Measurements from ENCODE around the gene BCL2L1. TPM values are rescaled to one million over a fixed set of nuclear protein-coding genes. Genes with fewer than 3 reads are reported as not detected.

The BCL2L1 gene
- total RNA-seq, 1 donor from 2014 or later, result 52.9 TPM

DNA sequence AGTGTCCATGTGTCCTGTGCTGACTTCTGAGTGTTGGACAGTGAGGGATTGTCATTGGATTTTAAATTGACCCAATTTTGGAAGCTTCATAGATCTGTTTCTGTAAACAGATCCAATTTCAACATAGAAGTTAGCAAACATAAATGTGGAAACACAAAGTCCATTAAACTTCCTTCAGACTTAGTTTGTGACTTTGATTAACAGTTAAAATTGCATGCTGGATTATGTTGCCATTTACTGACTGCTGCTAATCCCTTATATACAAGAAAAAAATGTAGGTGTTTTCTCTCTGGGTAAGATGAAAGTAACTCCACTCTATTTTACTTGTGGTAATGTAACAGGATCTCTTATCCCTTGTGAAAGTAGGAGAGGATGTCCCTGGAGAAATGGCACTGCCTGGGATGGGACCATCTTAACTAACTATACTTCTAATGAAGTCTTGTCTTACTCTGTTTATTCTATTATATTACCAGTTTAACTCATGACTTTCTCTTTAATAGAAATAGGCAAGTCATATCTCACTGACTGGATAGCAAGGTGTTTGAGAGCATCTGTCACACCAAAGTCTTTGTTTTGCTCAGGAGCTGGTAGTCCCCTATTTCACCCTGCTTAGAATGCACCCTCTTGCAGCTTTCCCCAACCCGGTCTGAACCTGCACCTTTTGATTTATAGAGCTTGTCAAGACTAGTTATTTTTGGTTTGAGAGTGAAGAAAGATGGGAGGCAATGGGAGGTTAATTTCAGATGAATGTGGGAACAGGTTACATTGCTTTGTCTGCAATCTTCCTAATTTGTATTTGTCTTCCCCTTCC is 23.6 kb upstream of the BCL2L1 start:
- no peaks in the 10 kb centered on the region for H3K4me1 Mint-ChIP-seq (ENCODE audit: unreplicated experiment)
- no peaks in the 10 kb centered on the region for H3K36me3 Mint-ChIP-seq (ENCODE audit: low read depth, unreplicated experiment)
- no peak overlapping the region for H3K4me3 Mint-ChIP-seq (ENCODE audit: unreplicated experiment)
- H3K27ac Mint-ChIP-seq (ENCODE audit: unreplicated experiment), result no peak overlapping the region
- no peaks in the 10 kb centered on the region for H3K9me3 Mint-ChIP-seq (ENCODE audit: unreplicated experiment)
- no peak for DNase-seq (ENCODE audit: low spot score)
- TF ChIP-seq, protein P1, sequence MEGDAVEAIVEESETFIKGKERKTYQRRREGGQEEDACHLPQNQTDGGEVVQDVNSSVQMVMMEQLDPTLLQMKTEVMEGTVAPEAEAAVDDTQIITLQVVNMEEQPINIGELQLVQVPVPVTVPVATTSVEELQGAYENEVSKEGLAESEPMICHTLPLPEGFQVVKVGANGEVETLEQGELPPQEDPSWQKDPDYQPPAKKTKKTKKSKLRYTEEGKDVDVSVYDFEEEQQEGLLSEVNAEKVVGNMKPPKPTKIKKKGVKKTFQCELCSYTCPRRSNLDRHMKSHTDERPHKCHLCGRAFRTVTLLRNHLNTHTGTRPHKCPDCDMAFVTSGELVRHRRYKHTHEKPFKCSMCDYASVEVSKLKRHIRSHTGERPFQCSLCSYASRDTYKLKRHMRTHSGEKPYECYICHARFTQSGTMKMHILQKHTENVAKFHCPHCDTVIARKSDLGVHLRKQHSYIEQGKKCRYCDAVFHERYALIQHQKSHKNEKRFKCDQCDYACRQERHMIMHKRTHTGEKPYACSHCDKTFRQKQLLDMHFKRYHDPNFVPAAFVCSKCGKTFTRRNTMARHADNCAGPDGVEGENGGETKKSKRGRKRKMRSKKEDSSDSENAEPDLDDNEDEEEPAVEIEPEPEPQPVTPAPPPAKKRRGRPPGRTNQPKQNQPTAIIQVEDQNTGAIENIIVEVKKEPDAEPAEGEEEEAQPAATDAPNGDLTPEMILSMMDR (IDR thresholded peaks at IDR 0.05; ENCODE audit: unreplicated experiment), result no peak
- H3K27me3 Mint-ChIP-seq (ENCODE audit: unreplicated experiment), result peaks cover 1% of the 10 kb centered on the region

DNA sequence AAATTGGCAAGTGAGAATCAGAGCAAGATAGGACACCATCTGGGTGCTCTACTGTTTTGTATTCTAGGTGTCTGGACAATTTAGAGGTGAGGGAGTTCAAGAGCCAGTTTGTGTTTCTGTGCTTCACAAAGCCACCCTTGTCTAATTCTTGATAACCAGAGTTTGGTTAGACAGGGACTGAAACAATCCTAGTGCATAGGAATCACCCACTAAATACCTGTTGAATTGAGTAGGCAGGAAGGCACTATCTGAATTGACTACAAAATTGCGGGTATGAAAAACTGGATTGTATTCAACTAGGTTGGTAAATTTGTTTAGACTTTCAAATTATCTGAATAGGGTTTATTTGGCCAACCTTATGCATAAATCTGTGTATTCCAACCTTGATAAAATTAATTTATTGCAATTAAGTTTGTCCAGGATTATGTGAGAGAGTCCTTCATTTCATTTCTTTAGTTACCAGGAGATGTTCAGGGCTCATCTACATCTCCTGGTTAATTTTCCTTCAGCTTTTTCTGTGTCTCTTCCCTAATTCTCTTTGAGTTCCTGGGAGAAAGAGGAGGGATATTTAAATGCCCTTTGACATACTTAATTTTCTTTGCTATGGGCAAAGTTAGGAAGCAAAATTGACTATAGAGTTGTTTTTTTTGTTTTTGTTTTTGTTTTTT is 18.1 kb upstream of the BCL2L1 start:
- no peaks in the 10 kb centered on the region for H3K9me3 Mint-ChIP-seq (ENCODE audit: unreplicated experiment)
- H3K27ac Mint-ChIP-seq (ENCODE audit: unreplicated experiment), result no peak overlapping the region
- peaks cover 1% of the 10 kb centered on the region for H3K27me3 Mint-ChIP-seq (ENCODE audit: unreplicated experiment)
- no peaks in the 10 kb centered on the region for H3K36me3 Mint-ChIP-seq (ENCODE audit: low read depth, unreplicated experiment)
- H3K4me3 Mint-ChIP-seq (ENCODE audit: unreplicated experiment), result no peak overlapping the region
- DNase-seq (ENCODE audit: low spot score), result no peak
- TF ChIP-seq, protein P1 (IDR thresholded peaks at IDR 0.05; ENCODE audit: unreplicated experiment), result no peak
- no peaks in the 10 kb centered on the region for H3K4me1 Mint-ChIP-seq (ENCODE audit: unreplicated experiment)

- no peak for DNase-seq (ENCODE audit: low spot score)
- H3K27ac Mint-ChIP-seq (ENCODE audit: unreplicated experiment), result no peak overlapping the region
- peaks cover 1% of the 10 kb centered on the region for H3K27me3 Mint-ChIP-seq (ENCODE audit: unreplicated experiment)
- H3K9me3 Mint-ChIP-seq (ENCODE audit: unreplicated experiment), result no peaks in the 10 kb centered on the region
- TF ChIP-seq, protein P1 (IDR thresholded peaks at IDR 0.05; ENCODE audit: unreplicated experiment), result no peak
- H3K36me3 Mint-ChIP-seq (ENCODE audit: low read depth, unreplicated experiment), result no peaks in the 10 kb centered on the region
- no peak overlapping the region for H3K4me3 Mint-ChIP-seq (ENCODE audit: unreplicated experiment)
- H3K4me1 Mint-ChIP-seq (ENCODE audit: unreplicated experiment), result no peaks in the 10 kb centered on the region
Observed at GRCh38 chr20:31740208-31740607, 17.5 kb upstream of the BCL2L1 start.

GRCh38 chr20:31739550-31739977 is 16.9 kb upstream of the BCL2L1 start:
- Mint-ChIP-seq H3K4me1 (ENCODE audit: unreplicated experiment) (no peaks in the 10 kb centered on the region), H3K4me3 (ENCODE audit: unreplicated experiment) (no peak overlapping the region), H3K27ac (ENCODE audit: unreplicated experiment) (no peak overlapping the region), H3K36me3 (ENCODE audit: low read depth, unreplicated experiment) (no peaks in the 10 kb centered on the region), H3K27me3 (ENCODE audit: unreplicated experiment) (peaks cover 1% of the 10 kb centered on the region), H3K9me3 (ENCODE audit: unreplicated experiment) (no peaks in the 10 kb centered on the region)
- DNase-seq (ENCODE audit: low spot score), result no peak
- TF ChIP-seq, protein P1 (IDR thresholded peaks at IDR 0.05; ENCODE audit: unreplicated experiment), result no peak

All from endothelial cell (in vitro differentiated cells).